Measurements from ENCODE around the gene LITAF. TPM values are rescaled to one million over a fixed set of nuclear protein-coding genes. Genes with fewer than 3 reads are reported as not detected.

LITAF gene
- total and polyA plus RNA-seq, 7 donors, result 5.0 to 60.2 (median 20.7) TPM

DNA sequence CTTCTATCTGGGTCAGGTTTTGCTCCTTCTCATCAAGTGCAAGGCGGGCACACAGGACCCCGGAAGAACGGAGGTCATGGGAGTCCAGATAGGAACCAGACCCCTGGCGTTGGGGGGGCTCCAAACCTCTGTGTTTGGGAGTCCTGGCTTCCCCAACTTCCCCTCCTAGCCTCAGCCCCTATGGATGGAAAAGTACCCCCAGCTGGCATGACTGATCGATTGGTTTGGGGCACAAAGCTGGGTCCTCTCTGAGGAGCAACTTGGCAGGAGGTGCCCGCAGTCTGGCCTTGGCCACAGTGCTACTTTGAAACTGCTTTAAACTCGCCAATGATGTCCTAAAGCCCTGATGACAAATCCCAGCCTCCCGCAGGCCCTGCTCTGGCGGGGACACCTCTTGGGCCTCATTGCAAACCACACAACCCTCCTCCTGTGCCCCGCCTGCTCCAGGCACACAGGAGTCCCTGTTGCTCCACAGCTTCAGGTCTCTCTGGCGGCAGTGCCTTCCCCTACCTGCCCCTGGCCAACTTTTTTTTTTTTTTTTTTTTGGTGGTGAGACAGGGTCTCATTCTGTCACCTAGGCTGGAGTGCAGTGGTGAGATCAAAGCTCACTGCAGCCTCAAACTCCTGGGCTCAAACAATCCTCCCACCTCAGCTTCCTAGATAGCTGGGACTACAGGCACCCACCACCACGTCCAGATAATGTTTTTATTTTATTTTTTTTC lies 43.5 kb upstream of the LITAF start:
- no peak overlapping the region for H3K4me3 ChIP-seq
- H3K4me1 ChIP-seq, result no peaks in the 10 kb centered on the region
- no peaks in the 10 kb centered on the region for H3K36me3 ChIP-seq (ENCODE audit: insufficient read depth in 1 of 2, low read depth in 1 of 2)
- ATAC-seq, result peak in 2 of 4 donors; percentile 32 to 40
- TF ChIP-seq, protein P1, sequence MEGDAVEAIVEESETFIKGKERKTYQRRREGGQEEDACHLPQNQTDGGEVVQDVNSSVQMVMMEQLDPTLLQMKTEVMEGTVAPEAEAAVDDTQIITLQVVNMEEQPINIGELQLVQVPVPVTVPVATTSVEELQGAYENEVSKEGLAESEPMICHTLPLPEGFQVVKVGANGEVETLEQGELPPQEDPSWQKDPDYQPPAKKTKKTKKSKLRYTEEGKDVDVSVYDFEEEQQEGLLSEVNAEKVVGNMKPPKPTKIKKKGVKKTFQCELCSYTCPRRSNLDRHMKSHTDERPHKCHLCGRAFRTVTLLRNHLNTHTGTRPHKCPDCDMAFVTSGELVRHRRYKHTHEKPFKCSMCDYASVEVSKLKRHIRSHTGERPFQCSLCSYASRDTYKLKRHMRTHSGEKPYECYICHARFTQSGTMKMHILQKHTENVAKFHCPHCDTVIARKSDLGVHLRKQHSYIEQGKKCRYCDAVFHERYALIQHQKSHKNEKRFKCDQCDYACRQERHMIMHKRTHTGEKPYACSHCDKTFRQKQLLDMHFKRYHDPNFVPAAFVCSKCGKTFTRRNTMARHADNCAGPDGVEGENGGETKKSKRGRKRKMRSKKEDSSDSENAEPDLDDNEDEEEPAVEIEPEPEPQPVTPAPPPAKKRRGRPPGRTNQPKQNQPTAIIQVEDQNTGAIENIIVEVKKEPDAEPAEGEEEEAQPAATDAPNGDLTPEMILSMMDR (IDR thresholded peaks at IDR 0.05), result no peak
- intact Hi-C loops (cut with DNase I), result no loop called here
- H3K27me3 ChIP-seq (ENCODE audit: insufficient read depth in 3 of 3, low read length in 2 of 3), result no peaks in the 10 kb centered on the region
- H3K27ac ChIP-seq, result no peak overlapping the region
- no peak for DNase-seq
- 70 to 78% (median 74%) methylated on average over 11 to 12 of the region's 12 CpGs for WGBS, 3 donors
- no peaks in the 10 kb centered on the region for H3K9me3 ChIP-seq

DNA sequence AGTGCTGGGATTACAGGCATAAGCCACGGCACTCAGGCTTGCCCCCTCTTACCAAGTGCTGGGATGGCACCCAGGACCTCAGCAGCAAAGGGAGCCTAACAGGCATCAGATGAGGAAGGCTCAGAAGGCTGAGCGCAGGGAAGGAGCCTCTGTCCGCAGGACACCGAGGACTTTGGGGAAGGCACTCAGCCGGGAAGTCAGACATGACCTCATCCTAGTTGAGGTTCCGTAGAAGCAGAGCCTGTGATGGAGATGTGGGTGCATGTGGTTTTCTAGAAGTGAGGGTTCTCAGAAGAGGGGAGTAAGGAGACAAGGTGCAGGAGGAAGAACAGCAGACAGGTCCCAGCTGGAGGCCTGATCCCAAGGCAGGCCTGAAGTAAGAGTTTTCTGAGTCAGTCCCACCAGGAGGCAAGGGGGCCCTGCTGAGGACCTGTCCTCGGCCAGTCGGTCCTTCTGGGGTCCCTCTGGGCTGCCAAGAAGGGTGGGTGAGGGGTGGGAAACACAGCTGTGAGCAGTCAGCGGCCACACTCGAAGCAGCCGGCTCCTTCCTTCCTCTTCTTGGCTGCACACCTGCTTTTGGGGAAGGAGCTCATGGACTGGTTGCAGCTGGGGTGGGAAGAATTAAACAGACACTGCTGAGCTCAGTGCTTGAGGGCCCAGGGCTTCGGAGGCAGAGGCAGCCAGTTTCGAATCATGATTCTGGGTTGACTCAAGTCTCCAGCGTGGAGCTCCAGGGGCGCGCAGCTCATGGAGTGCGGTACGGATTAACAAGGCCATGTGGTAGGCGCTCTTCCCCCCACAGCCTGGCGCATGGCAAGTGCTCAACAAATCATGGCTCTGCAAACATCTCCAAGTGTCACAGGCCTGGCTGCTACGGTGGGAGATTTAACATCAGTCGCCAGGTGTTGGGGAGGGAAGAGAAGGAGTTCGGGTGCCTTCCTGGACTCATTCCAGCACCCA lies 42.6 kb upstream of the LITAF start:
- Histone ChIP-seq H3K27me3 (ENCODE audit: insufficient read depth in 3 of 3, low read length in 2 of 3) (no peaks in the 10 kb centered on the region), H3K27ac (no peak overlapping the region), H3K4me3 (no peak overlapping the region), H3K36me3 (ENCODE audit: insufficient read depth in 1 of 2, low read depth in 1 of 2) (no peaks in the 10 kb centered on the region), H3K9me3 (no peaks in the 10 kb centered on the region), H3K4me1 (no peaks in the 10 kb centered on the region)
- ATAC-seq (peak; percentile 10 to 27 (median 13)), DNase-seq (no peak)
- 56 to 64% (median 62%) methylated on average over 23 of the region's 23 CpGs for WGBS, 3 donors
- intact Hi-C loops (cut with DNase I), result no loop called here
- TF ChIP-seq, protein P1 (IDR thresholded peaks at IDR 0.05), result no peak

DNA sequence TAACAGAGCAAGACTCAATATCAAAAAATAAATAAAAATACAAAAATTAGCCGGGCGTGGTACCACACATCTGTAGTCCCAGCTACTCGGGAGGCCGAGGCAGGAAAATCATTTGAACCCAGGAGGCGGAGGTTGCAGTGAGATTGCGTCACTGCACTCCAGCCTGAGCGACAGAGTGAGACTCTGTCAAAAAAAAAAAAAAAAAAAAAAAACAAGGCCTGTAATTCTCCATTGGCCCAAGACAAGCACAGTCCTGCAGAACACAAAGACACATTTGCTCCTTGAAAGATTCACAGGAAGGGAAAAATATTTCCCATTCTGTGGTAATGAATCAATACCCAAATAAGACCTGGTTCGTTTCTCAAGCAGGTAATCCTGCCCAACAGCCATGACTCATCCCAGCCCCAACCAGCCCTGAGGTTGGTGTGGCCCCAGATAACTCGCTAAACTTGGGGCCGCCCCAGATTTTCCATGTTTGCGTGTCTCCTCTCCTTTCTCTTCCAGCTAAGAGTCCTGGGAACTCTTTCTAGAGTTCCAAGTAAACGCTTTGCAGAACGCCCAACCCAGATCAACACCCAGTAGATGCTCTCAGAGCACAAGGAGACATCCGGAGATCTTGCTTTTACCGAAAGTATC lies 41.2 kb upstream of the LITAF start:
- H3K27me3 ChIP-seq (ENCODE audit: insufficient read depth in 3 of 3, low read length in 2 of 3), result no peaks in the 10 kb centered on the region
- DNase-seq (no peak), ATAC-seq (no peak)
- H3K27ac ChIP-seq, result no peak overlapping the region
- H3K4me3 ChIP-seq, result no peak overlapping the region
- H3K4me1 ChIP-seq, result no peaks in the 10 kb centered on the region
- 84 to 88% (median 84%) methylated on average over 15 of the region's 15 CpGs for WGBS, 3 donors
- H3K9me3 ChIP-seq, result no peaks in the 10 kb centered on the region
- H3K36me3 ChIP-seq (ENCODE audit: insufficient read depth in 1 of 2, low read depth in 1 of 2), result no peaks in the 10 kb centered on the region
- TF ChIP-seq, protein P1 (IDR thresholded peaks at IDR 0.05), result no peak
- intact Hi-C loops (cut with DNase I), result no loop called here

DNA sequence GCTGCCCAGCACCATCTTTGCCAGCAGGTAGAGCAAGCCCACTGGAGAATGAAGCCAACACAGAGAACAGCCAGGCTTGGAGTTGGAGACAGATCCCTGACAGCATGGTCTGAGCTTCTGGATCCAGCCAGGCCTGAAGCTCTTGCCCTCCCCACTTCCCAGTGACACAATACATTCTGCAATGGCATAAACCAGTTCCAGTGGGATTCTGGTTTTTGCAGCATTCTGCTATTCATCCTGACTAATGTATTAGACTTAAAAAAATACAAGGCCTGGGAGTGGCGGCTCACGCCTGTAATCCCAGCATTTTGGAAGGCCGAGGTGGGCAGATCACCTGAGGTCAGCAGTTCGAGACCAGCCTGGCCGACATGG lies 40.6 kb upstream of the LITAF start:
- Histone ChIP-seq H3K4me3 (no peak overlapping the region), H3K9me3 (no peaks in the 10 kb centered on the region), H3K27me3 (ENCODE audit: insufficient read depth in 3 of 3, low read length in 2 of 3) (no peaks in the 10 kb centered on the region), H3K27ac (no peak overlapping the region), H3K4me1 (no peaks in the 10 kb centered on the region), H3K36me3 (ENCODE audit: insufficient read depth in 1 of 2, low read depth in 1 of 2) (no peaks in the 10 kb centered on the region)
- ATAC-seq (no peak), DNase-seq (no peak)
- WGBS, 3 donors, result 94 to 99% (median 98%) methylated on average over 5 of the region's 5 CpGs
- intact Hi-C loops (cut with DNase I), result no loop called here
- TF ChIP-seq, protein P1 (IDR thresholded peaks at IDR 0.05), result no peak

All from psoas muscle (tissue), 8 donors.